Urinary bladder (tissue), 4 donors: ENCODE data around the gene ARID3A. TPM values are rescaled to one million over a fixed set of nuclear protein-coding genes. Genes with fewer than 3 reads are reported as not detected.
"Not testable (repeated sequence)": the region's sequence is repeated elsewhere in the genome, so short reads cannot be mapped to it uniquely, and the experiment has no call there.

Experiments
- DNase-seq: peaks from one replicate; pipeline ENCODE4 v3.0.0-alpha.2; 2015; ENCODE audit errors: extremely low spot score
- H3K27ac ChIP-seq: one replicate; pipeline ENCODE4 v1.5.1; 2013; ENCODE audit warnings: low read depth, mild to moderate bottlenecking, moderate library complexity
- H3K36me3 ChIP-seq: one replicate; pipeline ENCODE4 v1.6.1; 2013; ENCODE audit warnings: mild to moderate bottlenecking, moderate library complexity; ENCODE audit not compliant: insufficient read depth
- H3K4me1 ChIP-seq: one replicate; pipeline ENCODE4 v1.6.1; 2013; ENCODE audit warnings: mild to moderate bottlenecking, moderate library complexity; ENCODE audit not compliant: insufficient read depth
- H3K4me3 ChIP-seq: one replicate; pipeline ENCODE4 v1.5.1; 2013; ENCODE audit warnings: low read depth, low read length
- WGBS: extraction: QIAGEN DNeasy Blood & Tissue Kit; methylation state at CpG from one replicate; pipeline ENCODE4 v1.1.7; 2013; 5-methylcytosine and 5-hydroxymethylcytosine counted together
- polyA plus RNA-seq: library from polyadenylated mRNA; stranded (reverse); fragments of 200-250 nt; gene quantifications from one replicate; pipeline ENCODE4 v1.2.3, GENCODE V29; 2013
- total RNA-seq: library from RNA; depleted of rRNA; stranded (reverse); fragments of >200 nt; gene quantifications from one replicate; pipeline ENCODE4 v1.2.3, GENCODE V29; 2014
- donor health status: healthy with polysubstance abuse.
- donor health status: healthy.

Gene ARID3A
- total and polyA plus RNA-seq, 2 donors = 6.1 to 9.1 TPM

DNA sequence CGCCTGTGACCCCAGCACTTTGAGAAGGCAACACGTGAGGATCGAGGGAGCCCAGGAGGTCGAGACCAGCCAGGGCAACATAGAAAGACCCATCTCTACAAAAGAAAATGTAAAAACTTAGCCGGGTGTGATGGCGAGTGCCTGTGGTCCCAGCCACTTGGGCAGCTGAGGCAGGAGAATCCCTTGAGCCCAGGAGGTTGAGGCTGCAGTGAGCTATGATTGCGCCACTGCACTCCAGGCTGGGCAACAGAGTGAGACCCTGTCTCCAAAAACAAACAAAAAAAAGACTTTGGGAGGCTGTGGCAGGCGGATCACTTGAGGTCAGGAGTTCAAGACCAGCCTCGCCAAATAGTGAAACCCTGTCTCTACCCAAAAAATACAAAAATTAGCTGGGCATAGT, 31.7 kb downstream of the ARID3A start:
- H3K4me1 ChIP-seq, DNase-seq, H3K27ac ChIP-seq, H3K36me3 ChIP-seq, H3K4me3 ChIP-seq: not testable (repeated sequence)
- WGBS = 95% methylated on average over 9 of the region's 9 CpGs

DNA sequence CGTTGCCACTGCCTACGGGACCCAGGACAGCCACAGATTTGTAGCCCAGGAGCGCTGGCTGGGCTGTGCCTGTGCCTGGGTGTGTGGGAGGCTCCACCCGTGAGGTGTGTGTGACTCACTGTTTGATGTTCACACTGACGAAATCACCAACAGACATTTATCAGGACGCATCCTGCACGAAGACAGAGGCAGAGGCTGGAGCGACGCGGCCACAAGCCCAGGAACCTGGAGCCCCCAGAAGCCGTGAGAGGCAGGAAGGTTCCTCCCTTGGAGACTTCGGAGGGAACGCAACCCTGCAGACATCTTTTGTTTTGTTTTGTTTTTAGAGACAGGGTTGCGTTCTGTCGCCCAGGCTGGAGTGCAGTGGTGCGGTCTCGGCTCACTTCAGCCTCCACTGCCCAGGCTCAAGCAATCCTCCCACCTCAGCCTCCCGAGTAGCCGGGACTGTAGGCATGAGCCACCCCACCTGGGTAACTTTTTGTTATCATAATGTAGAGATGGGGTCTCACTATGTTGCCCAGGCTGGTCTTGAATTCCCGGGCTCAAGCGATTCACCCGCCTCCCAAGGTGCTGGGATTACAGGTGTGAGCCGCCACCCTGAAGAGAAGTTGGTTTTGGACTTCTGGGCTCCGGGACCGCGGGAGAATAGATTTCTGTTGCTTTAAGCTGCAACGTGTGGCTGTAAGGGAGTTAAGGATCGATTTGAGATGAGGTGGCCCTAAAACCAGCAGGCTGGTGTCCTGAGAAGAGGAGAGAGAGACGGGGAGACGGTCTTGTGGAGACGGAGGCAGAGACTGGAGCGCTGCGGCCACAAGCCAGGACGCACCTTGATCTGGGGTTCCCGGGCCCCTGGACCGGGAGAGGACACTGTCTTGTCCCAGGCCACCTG, 33.4 kb downstream of the ARID3A start:
- no peaks in the 10 kb centered on the region for H3K4me1 ChIP-seq
- no peak overlapping the region for H3K4me3 ChIP-seq
- no peak for DNase-seq
- H3K36me3 ChIP-seq = no peaks in the 10 kb centered on the region
- 88% methylated on average over 36 of the region's 36 CpGs for WGBS
- no peak overlapping the region for H3K27ac ChIP-seq

DNA sequence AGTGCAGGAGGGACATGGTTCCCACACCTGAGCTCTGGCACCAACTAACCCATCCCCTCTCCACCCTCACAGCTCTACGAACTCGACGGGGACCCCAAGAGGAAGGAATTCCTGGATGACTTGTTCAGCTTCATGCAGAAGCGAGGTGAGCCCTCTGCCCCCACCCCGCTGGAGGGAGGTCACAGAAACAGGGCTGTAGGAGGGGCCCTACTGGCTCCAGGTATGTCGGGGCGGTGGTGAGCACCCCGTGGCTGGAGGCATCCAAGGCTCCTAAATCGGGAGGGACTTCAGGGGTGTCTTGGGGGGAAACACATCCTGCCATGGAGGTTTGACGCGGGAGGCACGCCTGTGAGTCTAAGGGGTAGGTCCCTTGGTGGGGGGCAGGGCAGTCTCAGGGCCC, 34.2 kb downstream of the ARID3A start:
- WGBS = 75% methylated on average over 12 of the region's 12 CpGs
- Histone ChIP-seq H3K27ac (no peak overlapping the region), H3K4me3 (no peak overlapping the region), H3K36me3 (no peaks in the 10 kb centered on the region), H3K4me1 (no peaks in the 10 kb centered on the region)
- DNase-seq = no peak

DNA sequence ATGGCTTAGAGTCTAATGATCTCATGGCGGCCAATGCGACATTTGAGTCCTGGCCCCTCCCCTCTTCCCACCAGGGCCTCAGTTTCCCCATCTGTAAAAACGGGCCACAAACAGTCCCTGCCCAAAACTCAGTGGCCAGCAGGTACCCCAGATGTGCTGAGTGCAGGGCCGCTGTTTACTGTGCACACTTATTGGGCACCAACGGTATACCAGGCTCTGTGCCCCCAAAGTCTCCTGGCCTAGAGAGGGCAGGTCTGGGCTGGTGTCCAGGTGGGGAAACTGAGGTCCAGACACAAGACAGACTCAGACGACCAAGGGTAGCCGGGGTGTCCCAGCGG, 34.7 kb downstream of the ARID3A start:
- no peak overlapping the region for H3K27ac ChIP-seq
- no peaks in the 10 kb centered on the region for H3K36me3 ChIP-seq
- 73% methylated on average over 8 of the region's 8 CpGs for WGBS
- H3K4me1 ChIP-seq = no peaks in the 10 kb centered on the region
- no peak for DNase-seq
- H3K4me3 ChIP-seq = no peak overlapping the region

DNA sequence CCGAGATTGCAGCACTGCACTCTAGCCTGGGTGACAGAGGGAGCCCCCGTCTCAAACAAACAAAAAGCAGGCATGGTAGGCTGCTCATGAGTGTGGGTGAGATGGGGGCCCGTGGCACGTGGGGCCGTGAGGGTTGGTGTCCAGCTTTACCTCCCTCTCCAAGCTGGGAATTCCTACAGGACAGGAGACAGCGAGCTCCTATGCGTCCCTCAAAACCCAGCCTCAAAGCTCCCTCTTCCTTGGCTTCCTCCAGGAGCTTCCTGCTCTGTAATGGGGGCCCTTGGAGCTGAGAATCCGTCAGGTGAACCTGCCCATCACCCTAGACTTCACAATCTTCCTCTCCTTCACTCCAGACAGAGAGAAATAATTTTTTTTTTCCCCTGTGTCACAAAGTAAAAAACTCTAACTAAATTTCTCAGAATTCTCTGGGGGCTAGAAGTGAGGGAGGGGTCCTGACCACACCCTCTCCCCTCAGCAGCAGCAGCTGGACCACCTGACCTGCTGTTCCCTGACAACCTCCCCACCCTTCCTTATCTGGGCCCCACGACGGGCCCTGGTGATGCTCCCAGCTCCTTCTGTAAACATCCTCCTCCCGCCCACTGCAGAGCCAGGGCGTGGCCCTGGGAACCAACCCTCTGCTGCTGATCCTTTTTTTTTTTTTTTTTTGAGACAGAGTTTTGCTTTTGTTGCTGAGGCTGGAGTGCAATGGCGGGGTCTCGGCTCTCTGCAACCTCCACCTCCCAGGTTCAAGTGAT, 36.2 kb downstream of the ARID3A start:
- Histone ChIP-seq H3K36me3 (no peaks in the 10 kb centered on the region), H3K27ac (no peak overlapping the region), H3K4me3 (no peak overlapping the region), H3K4me1 (no peaks in the 10 kb centered on the region)
- WGBS = 61% methylated on average over 14 of the region's 14 CpGs
- DNase-seq = no peak

DNA sequence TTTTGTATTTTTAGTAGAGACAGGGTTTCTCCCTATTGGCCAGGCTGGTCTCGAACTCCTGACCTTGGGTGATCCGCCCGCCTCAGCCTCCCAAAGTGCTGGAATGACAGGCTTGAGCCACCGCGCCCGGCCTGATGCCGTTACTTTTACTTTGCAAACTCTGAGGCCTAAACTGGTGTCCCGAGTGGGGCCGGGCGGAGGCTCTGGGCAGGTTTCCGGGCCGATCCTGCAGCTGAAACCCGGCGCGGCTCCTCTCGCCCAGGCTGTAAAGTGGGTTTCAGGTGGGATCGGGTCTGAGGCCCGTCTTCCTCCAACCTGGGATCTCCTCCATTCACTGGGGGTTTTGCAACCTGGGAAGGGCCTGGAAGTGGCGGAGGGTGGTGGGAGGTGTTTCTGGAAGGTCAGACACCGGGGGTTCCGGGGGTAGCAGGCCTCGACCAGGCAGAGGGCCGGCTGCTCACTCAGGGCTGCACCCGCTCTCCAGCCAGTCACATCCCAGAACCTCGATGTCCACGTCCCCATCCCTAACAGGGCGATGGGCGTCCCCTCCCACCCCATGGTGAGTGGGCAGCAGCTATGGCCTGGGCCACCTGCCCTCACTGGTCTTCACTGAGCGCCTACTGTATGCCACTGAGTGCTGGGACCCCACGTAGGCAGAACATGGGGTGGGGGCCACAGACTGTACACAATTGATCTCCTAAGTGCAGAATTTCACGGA, 37.0 kb downstream of the ARID3A start:
- no peaks in the 10 kb centered on the region for H3K4me1 ChIP-seq
- no peak overlapping the region for H3K27ac ChIP-seq
- H3K4me3 ChIP-seq = no peak overlapping the region
- 78% methylated on average over 31 of the region's 31 CpGs for WGBS
- no peak for DNase-seq
- H3K36me3 ChIP-seq = no peaks in the 10 kb centered on the region

DNA sequence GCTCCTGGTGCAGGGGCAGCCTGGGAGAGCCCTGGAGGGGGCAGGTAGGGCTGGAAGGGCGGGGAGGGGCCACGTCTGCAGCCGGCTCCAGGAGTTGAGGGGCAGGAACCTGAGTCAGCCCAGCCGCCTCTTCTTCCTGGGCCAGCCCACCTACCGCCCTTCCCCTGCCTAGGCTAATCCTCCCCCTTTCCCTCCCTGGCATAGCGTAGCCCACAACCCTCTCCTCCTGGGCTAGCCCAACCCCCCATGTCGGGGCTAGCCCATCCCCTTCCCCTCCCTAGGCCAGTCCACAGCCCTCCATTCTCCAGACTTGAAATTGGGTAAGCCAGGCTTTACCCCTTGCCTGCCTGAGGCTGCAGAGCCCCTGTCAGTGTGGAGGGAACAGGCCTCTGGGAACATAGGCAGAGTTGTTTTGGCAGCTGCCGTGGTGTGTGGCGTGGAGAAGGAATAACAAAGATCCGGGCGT, 37.7 kb downstream of the ARID3A start:
- WGBS = 81% methylated on average over 11 of the region's 11 CpGs
- Histone ChIP-seq H3K27ac (no peak overlapping the region), H3K36me3 (no peaks in the 10 kb centered on the region), H3K4me1 (no peaks in the 10 kb centered on the region), H3K4me3 (no peak overlapping the region)
- no peak for DNase-seq

DNA sequence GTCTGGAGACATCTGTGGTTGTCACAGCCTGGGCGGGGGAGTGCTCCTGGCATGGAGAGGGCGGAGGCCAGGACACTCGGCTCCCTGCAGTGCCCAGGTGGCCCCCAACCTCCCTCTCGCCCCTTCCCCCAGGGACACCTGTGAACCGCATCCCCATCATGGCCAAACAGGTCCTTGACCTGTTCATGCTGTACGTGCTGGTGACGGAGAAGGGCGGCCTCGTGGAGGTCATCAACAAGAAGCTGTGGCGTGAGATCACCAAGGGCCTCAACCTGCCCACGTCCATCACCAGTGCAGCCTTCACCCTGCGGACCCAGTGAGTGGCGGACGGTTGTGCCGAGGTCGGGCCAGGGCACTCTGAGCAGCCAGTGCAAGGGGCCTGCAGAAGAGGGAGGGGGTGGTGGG, 38.3 kb downstream of the ARID3A start:
- Histone ChIP-seq H3K36me3 (no peaks in the 10 kb centered on the region), H3K4me3 (no peak overlapping the region), H3K4me1 (no peaks in the 10 kb centered on the region), H3K27ac (no peak overlapping the region)
- WGBS = 94% methylated on average over 16 of the region's 16 CpGs
- no peak for DNase-seq

DNA sequence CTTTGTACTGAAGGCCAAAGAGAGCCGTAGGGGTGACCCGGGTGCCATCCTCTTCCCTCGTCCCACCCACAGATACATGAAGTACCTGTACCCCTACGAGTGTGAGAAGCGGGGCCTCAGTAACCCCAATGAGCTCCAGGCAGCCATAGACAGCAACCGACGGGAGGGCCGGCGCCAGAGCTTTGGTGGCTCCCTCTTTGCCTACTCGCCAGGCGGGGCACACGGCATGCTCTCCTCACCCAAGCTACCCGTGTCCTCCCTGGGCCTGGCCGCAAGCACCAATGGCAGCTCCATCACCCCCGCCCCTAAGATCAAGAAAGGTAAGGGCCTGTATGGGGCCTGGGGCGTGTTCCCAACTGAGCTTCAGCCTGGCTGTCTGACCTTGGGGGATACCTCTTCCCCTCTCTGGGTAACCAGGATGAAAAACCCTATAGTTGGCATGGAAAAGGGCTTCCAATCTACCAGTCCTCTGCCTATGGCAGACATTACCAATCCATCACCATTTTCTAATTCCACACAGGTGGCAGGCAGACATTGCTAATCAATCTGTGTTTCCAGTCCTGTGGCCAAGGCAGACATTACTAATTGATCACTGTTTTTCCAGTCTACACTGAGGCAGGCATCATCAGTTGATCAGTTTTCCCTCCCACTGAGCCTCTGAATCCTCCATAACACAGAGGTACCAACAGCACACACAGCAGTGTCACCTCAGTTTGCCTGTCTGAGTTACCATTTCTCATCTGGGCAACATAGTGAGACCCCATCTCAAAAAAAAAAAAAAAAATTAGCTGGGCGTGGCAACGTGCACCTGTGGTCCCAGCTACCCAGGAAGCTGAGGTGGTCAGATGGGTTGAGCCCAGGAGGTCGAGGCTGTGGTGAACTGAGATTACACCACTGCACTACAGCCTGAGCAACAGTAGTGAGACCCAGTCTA, 39.2 kb downstream of the ARID3A start:
- WGBS = 97% methylated on average over 19 of the region's 19 CpGs
- Histone ChIP-seq H3K36me3 (no peaks in the 10 kb centered on the region), H3K4me3 (no peak overlapping the region), H3K27ac (no peak overlapping the region), H3K4me1 (no peaks in the 10 kb centered on the region)
- DNase-seq = no peak

DNA sequence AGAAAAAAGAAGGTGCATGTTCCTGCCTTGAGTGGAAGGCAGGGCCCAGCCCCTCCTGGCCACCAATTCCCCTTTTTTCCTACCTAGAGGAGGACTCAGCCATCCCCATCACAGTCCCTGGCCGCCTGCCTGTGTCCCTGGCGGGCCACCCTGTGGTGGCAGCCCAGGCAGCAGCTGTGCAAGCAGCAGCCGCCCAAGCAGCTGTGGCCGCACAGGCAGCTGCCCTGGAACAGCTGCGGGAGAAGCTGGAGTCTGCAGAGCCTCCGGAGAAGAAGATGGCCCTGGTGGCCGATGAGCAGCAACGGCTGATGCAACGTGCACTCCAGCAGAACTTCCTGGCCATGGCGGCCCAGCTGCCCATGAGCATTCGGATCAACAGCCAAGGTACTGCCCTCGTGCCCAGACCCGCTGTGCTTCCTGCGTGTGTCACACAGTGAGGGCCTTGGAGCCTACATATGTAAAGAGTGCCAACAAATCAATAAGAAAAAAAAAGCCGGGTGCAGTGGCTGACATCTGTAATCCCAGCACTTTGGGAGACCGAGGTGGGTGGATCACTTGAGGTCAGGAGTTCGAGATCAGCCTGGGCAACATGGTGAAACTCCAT, 40.8 kb downstream of the ARID3A start:
- no peak overlapping the region for H3K4me3 ChIP-seq
- DNase-seq = no peak
- H3K36me3 ChIP-seq = no peaks in the 10 kb centered on the region
- WGBS = 93% methylated on average over 17 of the region's 17 CpGs
- H3K4me1 ChIP-seq = no peaks in the 10 kb centered on the region
- H3K27ac ChIP-seq = no peak overlapping the region

DNA sequence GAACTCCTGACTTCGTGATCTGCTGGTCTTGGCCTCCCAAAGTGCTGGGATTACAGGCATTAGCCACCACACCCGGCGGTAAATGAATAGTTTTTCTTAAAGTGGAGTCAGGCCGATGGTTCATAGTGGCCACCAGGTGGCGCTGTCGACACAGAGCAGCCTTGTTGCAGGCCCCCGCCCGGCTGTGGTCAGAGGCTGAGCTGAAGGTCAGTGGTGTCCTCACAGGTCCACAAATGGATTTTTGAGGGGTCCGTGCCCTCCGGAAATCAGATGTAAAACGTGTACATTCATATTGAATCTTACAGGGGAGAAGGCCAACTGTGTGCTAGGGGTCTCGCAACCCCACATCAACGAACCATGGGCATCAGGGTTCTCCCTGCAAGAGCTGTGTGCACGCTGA, 44.9 kb downstream of the ARID3A start:
- Histone ChIP-seq H3K27ac (no peak overlapping the region), H3K4me3 (no peak overlapping the region), H3K36me3 (no peaks in the 10 kb centered on the region), H3K4me1 (no peaks in the 10 kb centered on the region)
- no peak for DNase-seq
- WGBS = 95% methylated on average over 14 of the region's 14 CpGs

DNA sequence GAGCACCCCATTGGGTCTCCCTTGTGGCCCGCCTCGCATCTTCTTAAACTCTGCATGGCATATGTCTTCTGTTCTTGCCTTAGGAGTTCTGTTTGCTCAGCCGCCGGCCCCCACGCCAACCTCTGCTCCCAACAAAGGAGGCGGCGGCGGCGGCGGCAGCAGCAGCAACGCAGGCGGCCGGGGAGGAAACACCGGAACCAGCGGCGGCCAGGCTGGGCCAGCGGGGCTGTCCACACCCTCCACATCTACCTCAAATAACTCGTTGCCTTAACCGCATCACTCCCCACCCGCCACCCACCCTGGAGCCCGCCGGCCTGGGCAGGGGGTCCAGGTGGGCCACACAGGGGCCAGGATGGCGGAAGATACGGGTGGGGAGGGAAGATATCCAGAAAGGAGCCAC, 46.0 kb downstream of the ARID3A start:
- DNase-seq = no peak
- H3K4me3 ChIP-seq = no peak overlapping the region
- no peaks in the 10 kb centered on the region for H3K4me1 ChIP-seq
- WGBS = 96% methylated on average over 24 of the region's 24 CpGs
- no peak overlapping the region for H3K27ac ChIP-seq
- H3K36me3 ChIP-seq = no peaks in the 10 kb centered on the region
